Stimulated activated CD4-positive, alpha-beta T cell treated with anti-CD3 and anti-CD28 coated beads, TNF-alpha, amount 100 ng/mL, for 48 hours (primary cell): Measurements from ENCODE around the gene TRPV4.

Source experiments
- DNase-seq, 3 donors: peaks; one replicate each; pipeline ENCODE4 v3.0.0-alpha.2; 2020; ENCODE audit warnings: low read depth in 3 of 3

Gene TRPV4

DNA sequence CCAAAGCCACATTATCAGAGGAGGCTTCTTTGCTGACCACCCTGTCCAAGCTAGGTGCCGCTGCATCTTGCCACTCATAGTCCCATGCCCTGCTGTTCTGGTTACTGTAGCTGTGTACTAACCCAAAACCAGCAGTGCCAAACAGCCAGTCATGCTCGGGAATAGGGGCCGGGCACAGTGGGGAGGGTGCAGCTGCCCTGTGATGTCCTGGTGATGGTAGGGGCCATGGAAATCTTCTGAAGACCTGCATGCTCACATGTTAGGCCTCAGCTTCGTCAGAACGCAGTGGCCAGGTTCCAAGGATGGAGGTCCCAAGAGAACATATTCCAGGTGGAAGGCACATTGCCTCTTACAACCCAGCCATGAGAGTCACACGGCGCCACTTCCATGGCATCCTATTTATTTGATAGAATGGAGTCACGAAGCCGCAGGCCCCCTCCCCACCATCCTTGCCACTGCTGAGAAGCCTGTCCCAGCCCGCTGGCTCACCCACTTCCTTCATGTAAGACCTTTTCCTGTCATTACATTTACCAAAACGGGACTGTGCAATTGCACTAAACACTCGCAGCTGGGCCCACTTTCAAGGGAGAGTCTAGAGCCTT is 71.0 kb downstream of the TRPV4 start:
- no peak for DNase-seq

DNA sequence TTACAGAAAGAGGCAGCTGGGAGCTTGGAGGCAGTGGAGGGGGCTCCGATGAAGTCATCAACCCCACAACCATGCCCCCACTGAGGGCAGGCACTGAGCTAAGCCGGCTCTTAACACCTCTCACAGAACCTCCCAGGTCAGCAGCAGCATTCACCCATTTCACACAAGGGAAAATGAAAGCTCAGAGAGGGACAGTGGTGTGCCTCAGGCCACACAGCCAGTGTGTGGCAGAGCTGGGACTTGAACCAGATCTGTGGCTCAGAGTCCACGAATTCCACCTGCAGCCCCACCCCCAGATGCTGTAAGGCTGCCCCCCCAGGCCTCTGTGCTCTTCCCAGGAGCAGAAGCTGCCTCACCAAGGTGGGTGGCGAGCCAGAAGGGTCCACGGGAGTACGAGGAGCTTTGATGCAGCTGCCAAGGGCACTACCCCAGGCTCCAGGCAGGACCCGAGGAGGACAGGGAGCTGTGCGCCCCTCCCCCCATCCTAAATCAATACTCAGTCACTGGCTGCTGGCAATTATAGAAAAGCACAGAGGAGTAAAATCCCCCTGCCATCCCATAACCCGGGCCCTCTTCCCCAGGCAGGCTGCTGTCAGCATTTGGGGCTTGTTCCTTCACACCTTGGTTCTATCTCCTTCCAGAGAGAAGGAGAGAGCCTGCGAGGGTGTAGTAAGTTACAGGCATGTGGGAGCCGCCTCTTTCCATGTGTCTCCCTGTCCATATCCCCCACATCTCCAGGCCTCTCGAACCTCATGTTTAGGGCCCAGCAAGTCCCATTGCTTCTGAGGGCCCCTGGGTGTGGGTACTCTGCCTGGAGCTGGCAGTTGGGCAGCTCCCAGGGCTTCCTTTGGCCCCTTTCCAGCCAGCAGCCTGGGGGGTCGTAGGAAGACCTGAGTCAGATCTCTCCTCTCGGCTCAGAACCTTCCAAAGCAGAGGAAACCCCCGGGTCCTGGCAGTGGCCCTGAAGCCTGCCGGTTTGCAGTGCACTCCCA is 72.0 kb downstream of the TRPV4 start:
- DNase-seq = no peak

DNA sequence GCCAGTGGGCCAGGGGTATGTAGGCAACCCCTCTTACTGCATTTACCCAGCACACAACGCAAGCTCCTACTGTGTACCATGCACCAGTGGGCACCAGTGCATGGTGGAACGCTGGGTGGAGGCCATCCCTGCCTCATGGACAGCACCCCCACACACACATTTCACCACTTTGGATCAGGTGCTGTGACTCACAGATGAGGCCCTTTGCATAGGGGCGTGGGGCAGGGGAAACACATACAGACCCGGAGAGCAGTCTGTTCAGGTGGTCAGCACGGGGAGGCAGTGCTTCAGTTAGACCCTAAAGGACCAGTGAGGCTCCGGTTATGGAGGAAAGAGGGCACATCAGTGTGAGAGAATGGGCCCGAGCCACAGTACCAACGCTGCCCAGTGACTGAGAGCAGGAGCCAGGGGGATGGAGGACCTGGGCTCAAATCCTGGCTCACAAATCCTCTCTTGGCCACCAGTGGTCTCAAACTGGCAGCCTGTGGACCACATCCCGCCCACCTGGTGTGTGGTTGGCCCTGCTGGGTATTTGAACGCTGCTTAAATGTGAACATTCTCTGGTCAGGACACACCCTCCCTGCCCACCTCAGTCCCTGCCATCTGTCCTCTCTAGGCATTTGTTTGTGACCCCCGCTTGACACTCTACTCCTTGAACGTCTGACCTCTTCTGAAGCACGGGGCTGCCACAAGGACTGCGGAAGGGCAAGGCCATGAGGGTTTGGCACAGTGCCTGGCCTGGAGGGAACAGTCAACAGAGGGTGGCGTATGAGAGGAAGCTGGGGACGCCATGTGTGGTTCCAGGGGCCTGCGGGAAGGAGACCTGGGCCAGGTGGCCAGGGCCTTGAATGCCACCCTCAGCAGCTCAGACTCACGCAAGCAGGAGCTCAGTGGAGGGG is 72.9 kb downstream of the TRPV4 start:
- DNase-seq = no peak

DNA sequence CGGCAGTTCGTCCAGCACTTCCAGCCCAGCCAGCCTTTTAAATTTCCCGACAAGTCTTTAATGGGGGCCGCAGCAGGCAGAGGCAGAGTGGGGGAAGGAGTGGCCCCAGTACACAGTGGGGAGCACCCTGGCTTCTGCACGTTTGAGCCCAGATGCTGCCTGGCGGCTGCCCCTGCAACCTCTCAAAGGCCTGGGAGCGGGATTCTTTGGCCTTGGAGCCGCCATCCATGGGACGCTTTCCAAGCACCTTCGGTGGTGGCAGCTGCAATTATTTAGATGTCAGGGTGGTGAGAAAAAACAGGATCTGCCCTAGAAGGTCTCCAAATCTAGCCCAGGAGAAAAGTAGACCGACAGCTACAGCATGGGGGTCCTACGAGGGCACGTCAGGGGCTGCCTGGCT is 73.6 kb downstream of the TRPV4 start:
- DNase-seq = no peak

DNA sequence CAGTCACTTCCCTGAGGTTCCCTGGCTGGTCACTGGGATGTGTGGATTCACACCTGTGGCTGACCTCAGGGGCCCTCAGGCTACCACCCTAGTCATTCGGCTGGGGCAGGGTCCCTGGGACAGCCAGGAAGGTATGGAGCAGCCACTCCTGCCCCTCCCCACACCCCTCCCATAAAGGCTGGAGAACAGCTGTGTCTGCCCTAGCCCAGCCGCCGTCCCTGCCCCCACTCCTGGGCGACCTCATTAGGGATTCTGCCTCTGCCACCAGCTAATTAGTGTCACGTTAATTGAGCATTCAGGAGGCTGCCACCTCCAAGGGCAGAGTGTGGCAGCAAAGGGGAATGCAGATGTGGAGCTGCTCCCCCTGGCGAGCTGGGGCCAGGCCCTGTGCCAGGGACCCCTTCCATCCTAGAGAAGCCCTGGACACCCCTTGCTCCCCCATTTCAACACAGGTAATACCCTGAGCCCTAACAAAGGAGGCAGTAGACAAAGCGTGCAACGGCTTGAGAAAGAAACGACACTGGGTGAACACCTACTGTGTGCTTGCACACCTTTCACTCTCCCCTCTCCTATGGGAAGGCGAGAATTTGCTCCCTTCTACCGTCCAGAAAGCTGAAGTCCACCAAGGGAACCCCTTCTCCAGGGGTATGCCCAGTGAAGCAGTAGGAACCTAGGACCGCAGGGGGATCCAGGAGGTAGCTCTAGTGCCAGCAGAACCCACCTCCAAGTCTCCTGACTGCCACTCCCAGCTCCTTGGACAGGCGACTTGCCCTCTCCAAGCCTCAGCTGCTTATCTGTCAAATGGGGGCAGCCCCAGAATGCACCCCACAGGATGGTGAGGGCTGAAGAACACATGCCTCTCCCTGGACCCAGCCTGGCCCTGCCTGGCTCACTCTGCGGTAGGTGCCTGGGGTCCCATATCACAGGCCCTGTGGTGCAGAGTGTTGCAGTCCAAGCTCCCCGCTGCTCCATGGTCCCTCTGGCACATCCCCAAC is 74.5 kb downstream of the TRPV4 start:
- no peak for DNase-seq

DNA sequence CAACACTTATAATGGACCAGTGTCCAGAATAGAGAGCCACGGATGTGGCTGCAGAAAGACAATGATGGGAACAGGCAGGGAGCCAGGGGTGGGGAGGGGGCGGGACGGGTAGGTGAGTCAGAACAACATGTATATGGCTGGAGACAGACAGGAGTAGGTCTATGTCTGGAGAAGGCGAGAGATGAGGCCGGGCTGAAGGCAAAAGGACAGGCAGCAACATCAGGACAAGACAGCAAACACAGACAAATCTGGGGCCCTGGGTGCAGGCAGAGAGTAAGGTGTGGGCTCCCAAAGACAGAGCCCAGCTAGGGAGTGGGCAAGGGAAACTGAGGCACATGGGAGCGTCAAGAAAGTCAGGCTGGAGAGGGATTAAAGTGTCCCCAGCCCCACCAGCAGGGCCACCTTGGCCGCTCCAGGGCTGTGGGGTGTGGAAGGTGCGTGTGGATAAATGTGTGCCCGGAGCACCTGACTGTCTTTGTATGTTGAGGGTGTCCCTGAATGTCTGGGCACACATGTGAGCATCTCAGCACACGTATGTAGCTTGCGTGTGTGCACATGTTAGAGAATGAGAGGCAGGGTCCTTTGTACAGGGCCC is 75.4 kb downstream of the TRPV4 start:
- DNase-seq = no peak

DNA sequence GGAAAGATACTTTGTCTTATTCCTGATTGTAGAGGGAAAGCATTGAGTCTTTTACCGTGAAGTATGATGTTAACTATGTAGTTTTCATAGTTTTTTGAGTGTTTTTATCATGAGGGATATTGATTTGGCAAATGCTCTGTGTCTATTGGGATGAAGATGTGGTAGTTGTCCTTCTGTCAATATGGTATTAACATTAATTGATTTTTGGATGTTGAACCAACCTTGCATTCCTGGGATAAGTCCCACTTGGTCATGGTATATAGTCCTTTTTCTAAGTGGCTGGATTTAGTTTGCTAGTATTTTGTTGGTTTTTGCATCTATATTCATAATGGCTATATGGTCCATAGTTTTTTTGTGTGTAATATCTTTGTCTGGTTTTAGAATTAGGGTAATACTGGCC is 76.7 kb downstream of the TRPV4 start:
- no peak for DNase-seq

DNA sequence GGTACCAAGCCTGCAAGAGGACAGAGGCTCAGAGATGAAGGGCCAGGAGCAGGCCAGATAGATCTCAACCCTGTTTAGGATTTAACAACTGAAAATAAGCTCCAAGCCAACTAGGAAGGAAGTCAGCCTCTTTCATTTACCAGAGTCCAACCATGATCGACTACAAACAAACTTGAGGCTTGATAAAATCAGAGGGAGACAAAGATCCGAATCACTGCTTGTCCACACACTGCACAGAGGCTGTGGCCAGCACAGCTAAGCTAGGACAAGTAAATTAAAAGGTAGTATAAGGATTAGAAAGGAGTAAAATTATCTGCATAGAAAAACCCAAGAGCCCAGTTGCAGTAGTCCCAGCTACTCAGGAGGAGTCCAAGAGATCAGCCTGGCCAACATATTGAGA is 79.2 kb downstream of the TRPV4 start:
- DNase-seq = no peak

DNA sequence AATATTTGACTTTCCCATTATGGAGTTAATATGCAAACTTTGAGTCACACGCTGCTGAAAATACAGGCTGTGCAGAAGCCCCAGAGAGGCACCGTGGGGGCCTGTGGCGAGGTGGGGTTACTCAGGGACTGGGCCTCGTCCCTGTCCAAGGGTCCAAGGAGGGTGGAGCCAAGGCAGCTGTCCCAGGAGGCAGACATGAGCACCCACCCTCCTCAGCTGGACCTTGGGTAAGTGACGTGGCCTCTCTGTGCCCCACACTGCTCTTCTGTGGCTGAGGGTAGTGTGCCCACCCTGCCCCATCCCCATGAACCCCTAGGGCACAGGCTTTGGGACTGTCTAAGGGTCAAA is 80.2 kb downstream of the TRPV4 start:
- no peak for DNase-seq

DNA sequence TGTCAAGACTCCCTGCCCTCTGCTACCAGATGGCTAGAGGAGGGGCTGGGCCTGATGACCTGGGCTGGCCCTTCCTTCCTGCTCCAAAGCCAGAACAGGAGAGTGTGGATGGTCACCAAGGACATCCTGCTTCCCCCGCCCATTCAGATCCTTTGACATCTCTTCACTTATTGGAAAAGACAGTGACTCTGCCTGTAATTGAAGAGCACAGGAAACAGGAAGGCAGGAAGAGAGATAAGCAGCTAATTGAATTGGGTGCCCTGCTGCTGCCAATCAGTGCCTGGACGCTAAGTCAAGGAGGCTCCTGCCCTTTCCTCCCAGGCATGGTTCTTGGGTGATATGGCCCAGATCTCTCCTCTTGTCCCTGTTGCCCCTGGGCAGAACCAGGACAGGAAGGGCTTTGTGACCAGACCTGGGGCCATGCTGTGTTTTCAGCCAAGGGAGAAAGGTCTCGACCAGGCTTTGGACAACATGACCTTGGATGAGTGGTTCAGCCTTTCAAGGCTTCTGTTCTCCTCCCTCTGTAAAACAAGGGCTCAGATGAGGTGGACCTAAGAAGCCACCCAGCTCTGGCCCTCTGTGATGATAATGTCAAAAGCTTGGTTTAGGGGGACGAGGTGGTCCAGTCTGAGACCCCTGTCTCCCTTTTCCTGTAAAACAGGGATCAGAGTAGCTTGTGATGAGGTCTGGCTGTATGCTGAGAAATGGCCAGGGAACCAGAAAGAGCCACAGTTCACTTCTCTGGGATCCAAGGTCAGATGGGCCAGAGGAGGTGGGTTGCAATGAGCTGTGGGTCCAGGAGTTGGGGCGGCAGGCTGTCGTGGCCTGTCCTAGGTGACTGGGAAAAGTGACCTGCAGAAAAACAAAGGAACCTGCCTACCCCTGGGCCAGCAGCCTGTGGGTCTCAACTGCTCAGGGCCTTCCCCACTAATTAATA is 80.8 kb downstream of the TRPV4 start:
- no peak for DNase-seq

DNA sequence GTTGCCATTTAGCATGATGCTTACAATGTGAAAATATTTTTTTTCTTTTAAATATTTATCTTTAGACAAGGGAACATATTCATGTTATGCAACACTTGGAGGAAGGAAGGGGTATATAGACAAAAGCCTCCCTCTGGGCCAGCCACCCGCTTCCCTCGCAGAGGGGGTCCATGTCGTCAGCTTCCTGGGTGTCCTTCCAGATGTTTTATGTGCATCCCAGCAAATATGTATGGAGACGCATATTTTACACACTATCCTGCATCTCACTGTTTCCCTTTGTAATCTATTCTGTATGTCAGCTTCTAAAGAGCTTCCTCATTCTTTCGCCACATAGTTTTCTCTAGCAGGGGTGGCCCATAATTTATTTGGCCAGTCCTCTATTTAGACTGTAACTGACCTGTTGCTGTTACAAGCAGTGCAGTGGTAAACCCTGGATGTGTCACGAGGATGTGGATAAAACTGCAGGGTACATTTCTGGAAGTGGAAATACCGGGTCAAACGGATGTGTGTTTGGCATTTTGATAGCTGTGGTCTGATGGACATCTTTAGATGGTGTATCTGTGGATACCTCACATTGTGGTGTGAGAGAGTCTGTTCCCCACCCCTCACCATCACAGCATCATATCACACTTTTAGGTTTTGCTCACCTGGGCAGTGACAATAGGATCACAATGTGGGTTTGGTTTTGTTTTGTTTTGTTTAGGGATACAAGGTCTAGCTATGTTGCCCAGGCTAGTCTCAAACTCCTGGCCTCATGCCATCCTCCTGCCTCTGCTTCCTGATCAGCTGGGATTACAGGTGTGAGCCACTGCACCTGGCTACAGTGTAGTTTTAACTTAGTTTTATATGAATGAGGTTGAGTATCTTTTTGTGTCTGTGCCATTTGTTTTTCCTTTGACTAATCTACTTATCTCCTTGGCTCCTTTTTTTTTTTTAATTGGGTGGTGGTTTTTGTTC is 87.9 kb downstream of the TRPV4 start:
- DNase-seq = no peak

DNA sequence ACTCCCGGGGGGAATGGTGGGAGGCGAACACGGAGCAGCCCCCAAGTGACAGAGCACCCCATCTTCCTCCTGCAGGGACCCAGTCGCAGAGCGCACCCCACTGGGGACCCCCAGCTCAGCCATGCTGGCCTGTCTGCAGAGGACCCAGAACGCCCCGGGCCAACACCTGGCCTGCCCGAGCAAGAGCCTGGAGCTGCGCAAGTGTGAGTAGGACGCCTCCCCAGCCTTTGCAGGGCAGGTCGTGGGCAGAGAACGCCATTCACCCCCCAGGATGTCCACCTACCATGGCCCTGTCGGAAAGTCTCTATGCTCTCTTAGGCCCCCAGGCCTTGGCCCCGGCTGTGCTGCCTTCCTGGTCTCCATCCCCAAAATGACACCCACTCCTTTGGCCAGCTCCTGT is 89.2 kb downstream of the TRPV4 start:
- DNase-seq = no peak

DNA sequence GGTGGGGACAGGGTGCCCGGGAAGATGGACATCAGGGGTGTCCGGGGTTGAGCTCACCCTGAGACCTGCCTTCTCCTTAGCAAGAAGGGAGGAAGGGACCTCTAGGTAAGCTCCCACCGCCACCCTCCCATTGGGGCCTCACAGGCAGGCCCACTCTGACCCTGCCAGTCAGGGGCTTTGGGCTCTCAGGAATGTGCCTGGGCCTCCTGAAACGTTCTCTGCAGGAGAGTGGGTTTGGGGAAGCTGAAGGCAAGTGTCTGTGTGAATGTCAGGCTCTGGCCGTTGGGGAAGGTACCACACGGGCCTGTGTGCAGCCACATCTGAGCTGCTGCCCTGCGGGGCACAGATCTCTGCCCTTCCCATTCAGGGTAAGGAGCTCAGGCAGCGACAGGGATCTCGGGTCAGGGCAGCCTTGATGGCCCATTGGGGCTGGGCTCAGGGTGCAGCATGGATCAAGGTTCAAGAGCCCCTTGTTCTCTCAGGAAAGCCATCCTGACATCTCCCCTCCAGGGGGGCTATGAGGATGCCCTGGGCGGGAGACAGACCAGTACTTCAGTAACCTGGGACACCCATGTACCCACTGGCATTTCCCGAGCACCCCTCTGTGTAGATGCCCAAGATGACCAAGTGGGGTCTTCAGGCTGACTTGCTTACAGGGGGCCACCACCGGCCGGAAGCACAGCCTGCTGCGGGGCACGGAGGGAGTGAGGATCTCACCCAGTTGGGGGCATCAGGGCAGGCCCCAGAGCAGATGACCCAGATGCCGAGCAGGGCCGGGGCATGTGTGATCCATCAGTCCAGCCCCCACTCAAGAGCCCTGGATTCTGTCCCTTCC is 89.9 kb downstream of the TRPV4 start:
- no peak for DNase-seq

DNA sequence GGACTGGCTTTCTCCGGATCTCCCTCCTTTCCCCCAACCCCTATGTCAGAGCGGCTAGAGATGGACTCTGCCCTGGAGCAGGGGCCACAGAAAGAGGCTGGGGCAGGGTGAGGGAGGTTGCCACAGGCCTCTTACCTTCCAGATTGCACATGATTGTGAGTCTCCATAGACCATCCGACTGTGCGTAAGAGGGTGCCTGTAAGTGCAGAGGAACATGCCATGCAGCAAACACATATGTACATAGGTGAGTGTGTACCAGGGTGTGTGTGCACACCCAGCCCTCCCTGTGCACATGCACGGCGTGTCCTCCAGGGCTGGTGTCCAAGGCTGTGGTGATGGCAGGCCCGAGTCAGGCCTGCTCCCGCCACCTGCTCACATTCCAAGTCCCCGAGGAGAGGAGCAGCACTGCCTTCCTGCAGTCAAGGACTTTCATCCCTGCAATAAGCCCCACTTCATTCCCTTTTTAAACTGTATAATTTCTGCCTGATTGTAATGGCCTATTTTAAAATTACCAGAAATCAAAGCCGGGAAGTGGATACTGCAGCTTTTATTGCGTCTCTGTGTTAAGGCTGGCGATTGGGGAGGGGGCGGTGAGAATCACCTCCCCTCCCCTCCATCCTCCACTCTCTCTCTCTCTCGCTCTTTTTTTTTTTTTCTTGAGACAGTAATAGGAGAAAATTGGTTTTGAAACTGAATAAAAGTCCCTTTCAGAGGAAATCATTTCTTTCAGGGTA is 91.1 kb downstream of the TRPV4 start:
- DNase-seq = no peak

DNA sequence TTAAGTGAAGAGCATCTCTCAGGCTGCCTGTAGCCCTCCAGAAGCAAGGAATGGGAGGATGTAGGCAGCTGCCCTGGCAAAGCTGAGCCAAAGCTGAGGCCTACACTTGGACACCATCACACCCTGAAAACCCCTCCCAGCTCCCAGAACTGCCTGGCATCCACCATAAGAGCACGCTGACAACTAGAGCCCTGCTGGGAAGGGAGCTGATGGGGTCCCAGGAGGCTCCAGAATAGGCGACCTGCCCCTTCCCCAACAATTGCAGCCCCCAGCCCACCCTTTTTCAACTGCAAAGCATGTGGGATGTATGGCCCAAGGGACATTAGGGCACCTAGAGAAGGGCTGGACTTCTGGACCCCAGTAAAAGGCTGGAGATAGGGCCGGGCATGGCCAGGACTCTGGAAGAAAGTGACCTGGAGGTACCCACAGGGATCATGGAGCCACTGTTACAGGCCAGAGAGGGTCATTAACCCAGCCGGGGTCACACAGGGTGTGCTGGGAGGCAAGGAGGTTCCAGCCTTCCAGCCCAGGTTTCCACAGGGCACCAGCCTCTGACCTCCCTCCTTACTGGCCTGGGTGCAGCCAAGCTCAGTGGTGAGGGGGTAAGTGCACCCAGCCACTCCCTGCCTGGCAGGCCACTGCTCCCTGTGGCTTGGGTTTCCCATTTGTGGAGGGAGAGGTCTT is 91.8 kb downstream of the TRPV4 start:
- DNase-seq = no peak

DNA sequence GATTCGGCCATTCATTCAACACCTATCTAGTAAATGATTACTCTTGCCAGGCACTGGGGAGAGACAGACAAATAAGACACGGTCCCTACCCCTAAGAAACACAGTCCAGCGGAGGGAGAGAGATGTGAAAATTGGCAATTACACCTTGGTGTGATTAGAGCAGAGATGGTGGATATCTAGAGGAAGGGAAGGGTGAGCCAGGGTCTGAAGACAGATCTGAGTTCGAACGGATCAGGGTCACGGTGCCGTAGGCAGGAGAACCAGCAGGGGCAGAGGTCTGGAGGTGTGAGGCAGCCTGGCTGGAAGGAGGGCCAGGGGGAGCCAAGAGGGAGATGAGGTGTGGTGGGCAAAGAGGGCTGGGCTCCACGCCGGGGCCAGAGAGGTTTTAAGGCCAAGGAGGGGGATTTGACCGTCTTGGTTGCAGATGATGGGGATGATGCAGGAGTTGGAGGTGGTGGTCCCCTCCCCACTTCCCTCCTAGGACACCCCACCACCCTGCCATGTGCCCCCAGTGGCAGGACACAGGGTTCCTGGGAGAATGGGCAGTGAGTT is 92.4 kb downstream of the TRPV4 start:
- DNase-seq = no peak
